SK-N-SH (cell line): ENCODE results near the gene CLEC20A.

ENCODE experiments used
- EP300 ChIP-seq, 2 experiments: IDR thresholded peaks; 2 replicates each; pipeline versions ENCODE4 v1.4.0 to v1.6.1; 2012; ENCODE audit warnings: borderline replicate concordance in 1 of 2, low read depth in 1 of 2, low read length in 1 of 2
- RFX5 ChIP-seq: IDR thresholded peaks from 2 replicates; pipeline ENCODE4 v1.6.1; 2012; ENCODE audit warnings: mild to moderate bottlenecking, improper control_type of control experiment, low read length
- YY1 ChIP-seq: IDR thresholded peaks from 2 replicates; pipeline ENCODE4 v1.4.0; 2012; ENCODE audit warnings: low read depth, mild to moderate bottlenecking
- TF ChIP-seq, protein P1 (sequence below): fragments of 200-600 bp; sonication (generic); IDR thresholded peaks from 2 replicates; pipeline ENCODE4 v1.6.1; 2017; ENCODE audit warnings: antibody characterized with exemption, mild to moderate bottlenecking, moderate library complexity

- TF ChIP-seq, protein P1, sequence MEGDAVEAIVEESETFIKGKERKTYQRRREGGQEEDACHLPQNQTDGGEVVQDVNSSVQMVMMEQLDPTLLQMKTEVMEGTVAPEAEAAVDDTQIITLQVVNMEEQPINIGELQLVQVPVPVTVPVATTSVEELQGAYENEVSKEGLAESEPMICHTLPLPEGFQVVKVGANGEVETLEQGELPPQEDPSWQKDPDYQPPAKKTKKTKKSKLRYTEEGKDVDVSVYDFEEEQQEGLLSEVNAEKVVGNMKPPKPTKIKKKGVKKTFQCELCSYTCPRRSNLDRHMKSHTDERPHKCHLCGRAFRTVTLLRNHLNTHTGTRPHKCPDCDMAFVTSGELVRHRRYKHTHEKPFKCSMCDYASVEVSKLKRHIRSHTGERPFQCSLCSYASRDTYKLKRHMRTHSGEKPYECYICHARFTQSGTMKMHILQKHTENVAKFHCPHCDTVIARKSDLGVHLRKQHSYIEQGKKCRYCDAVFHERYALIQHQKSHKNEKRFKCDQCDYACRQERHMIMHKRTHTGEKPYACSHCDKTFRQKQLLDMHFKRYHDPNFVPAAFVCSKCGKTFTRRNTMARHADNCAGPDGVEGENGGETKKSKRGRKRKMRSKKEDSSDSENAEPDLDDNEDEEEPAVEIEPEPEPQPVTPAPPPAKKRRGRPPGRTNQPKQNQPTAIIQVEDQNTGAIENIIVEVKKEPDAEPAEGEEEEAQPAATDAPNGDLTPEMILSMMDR = no peak
- TF ChIP-seq YY1 (no peak), EP300 (IDR thresholded peaks at IDR 0.05; ENCODE audit: borderline replicate concordance in 1 of 2, low read depth in 1 of 2, low read length in 1 of 2) (no peak), RFX5 (no peak)
These were observed 7.1 kb upstream of the CLEC20A start for GRCh38 chr1:178503849-178504248.
